Immature natural killer cell (primary cell): ENCODE measurements around the gene UBXN2A. TPM values are rescaled to one million over a fixed set of nuclear protein-coding genes. Genes with fewer than 3 reads are reported as not detected.

Source experiments
- DNase-seq, 3 donors: peaks; one replicate each; pipeline ENCODE4 v3.0.0; 2022; ENCODE audit warnings: mixed read lengths in 1 of 3
- H3K27ac Mint-ChIP-seq, 6 donors: one replicate each; pipeline ENCODE4 v1.8.0; 2020; ENCODE audit warnings: mixed read lengths in 6 of 6, mild to moderate bottlenecking in 5 of 6, inconsistent platforms in 4 of 6, moderate library complexity in 3 of 6
- H3K27me3 Mint-ChIP-seq, 3 donors: one replicate each; pipeline ENCODE4 v1.8.0; 2020 to 2021; ENCODE audit warnings: low read depth in 3 of 3, mild to moderate bottlenecking in 3 of 3, mixed read lengths in 3 of 3, moderate library complexity in 3 of 3, inconsistent platforms in 1 of 3
- H3K36me3 Mint-ChIP-seq, 3 donors: one replicate each; pipeline ENCODE4 v1.8.0; 2020; ENCODE audit warnings: mixed read lengths in 3 of 3, inconsistent platforms in 2 of 3, mild to moderate bottlenecking in 2 of 3
- H3K4me1 Mint-ChIP-seq, 2 donors: one replicate each; pipeline ENCODE4 v1.8.0; 2020; ENCODE audit warnings: inconsistent platforms in 2 of 2, mild to moderate bottlenecking in 2 of 2, mixed read lengths in 2 of 2, moderate library complexity in 1 of 2
- H3K4me3 Mint-ChIP-seq, 5 donors: one replicate each; pipeline ENCODE4 v1.8.0; 2020; ENCODE audit warnings: mild to moderate bottlenecking in 5 of 5, mixed read lengths in 5 of 5, inconsistent platforms in 3 of 5, moderate library complexity in 3 of 5
- H3K9me3 Mint-ChIP-seq, 6 donors: one replicate each; pipeline ENCODE4 v1.8.0; 2020; ENCODE audit warnings: mild to moderate bottlenecking in 6 of 6, mixed read lengths in 6 of 6, inconsistent platforms in 4 of 6, moderate library complexity in 3 of 6
- polyA plus RNA-seq, 3 donors: library from polyadenylated mRNA; unstranded; fragments of 300-500 nt; fragmentation: Illumina TruSeq; gene quantifications; one replicate each; pipeline ENCODE4 v1.2.3, GENCODE V29; 2021

The UBXN2A gene
- polyA plus RNA-seq, 3 donors from 2014 or later: 11.3 to 16.2 (median 14.3) TPM

DNA sequence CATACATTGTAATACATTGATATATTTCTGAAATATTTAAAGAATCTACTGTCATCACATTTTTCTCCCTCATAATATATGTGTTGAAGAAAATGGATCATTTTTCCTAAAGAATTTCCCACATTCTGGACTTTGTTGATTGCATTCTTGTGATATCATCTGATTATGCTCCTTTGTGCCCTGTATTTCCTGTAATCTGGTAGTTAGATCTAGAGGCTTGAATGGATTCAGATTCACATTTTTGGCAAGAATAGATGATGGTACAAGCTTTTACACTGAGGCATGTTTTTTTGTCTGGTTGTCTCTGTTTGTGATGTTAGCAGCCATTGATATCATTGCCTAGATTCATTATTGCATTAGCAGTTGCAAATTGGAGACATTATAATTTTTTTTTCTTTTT is 13.4 kb downstream of the UBXN2A start:
- Mint-ChIP-seq H3K4me3 (no peak overlapping the region), H3K9me3 (no peaks in the 10 kb centered on the region), H3K27ac (no peak overlapping the region), H3K36me3 (no peaks in the 10 kb centered on the region), H3K27me3 (peaks cover 0 to 2% (median 0%) of the 10 kb centered on the region in 3 donors), H3K4me1 (peaks cover 1 to 16% of the 10 kb centered on the region in 2 donors)
- no peak for DNase-seq

- no peaks in the 10 kb centered on the region for H3K9me3 Mint-ChIP-seq
- H3K27me3 Mint-ChIP-seq: peaks cover 0 to 2% (median 0%) of the 10 kb centered on the region in 3 donors
- peaks cover 1 to 16% of the 10 kb centered on the region in 2 donors for H3K4me1 Mint-ChIP-seq
- H3K27ac Mint-ChIP-seq: no peak overlapping the region
- no peak overlapping the region for H3K4me3 Mint-ChIP-seq
- DNase-seq: no peak
- no peaks in the 10 kb centered on the region for H3K36me3 Mint-ChIP-seq
Observed at GRCh38 chr2:23954325-23955014, 14.2 kb downstream of the UBXN2A start.

GRCh38 chr2:23967846-23968245 is 27.6 kb downstream of the UBXN2A start:
- H3K4me1 Mint-ChIP-seq: no peaks in the 10 kb centered on the region
- no peak overlapping the region for H3K27ac Mint-ChIP-seq
- no peaks in the 10 kb centered on the region for H3K27me3 Mint-ChIP-seq
- DNase-seq: no peak
- no peaks in the 10 kb centered on the region for H3K9me3 Mint-ChIP-seq
- H3K36me3 Mint-ChIP-seq: peaks cover 0 to under 1% (median 0%) of the 10 kb centered on the region in 3 donors
- no peak overlapping the region for H3K4me3 Mint-ChIP-seq

DNA sequence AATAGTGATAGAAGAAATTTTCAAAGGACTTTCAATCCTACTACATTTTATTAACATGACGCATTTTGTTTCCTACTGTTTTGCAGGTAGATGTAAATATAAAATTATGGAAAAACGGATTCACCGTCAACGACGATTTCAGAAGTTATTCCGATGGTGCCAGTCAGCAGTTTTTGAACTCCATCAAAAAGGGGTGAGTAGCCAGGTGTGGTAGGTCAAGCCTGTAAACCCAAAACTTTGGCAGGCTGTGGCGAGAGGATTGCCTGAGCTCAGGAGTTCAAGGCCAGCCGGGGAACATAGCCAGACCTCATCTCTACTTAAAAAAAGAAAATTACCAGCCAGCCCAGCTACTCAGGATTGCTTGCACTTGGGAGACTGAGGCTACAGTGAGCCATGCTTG is 36.6 kb downstream of the UBXN2A start:
- DNase-seq: no peak
- no peak overlapping the region for H3K27ac Mint-ChIP-seq
- H3K4me3 Mint-ChIP-seq: no peak overlapping the region
- H3K4me1 Mint-ChIP-seq: no peaks in the 10 kb centered on the region
- H3K27me3 Mint-ChIP-seq: no peaks in the 10 kb centered on the region
- H3K36me3 Mint-ChIP-seq: peaks cover 4 to 16% (median 9%) of the 10 kb centered on the region in 3 donors
- H3K9me3 Mint-ChIP-seq: no peaks in the 10 kb centered on the region

DNA sequence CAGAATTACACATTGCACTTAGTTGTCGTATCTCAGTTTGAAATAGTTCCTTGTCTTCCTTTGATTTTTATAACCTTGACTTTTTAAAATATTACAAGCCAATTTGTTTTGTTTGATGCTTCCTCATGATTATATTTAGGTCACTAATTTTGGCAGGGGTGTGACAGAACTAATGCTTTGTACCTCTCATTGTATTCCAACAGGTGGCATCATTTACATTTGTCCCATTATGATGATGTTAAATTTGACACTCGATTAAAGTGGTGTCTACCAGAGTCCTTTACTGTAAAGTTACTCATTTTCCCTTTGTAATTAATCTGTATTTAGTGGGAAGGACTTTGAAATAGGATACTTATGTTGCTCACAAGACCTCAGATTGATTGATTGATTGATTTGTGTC is 48.1 kb downstream of the UBXN2A start:
- no peaks in the 10 kb centered on the region for H3K4me1 Mint-ChIP-seq
- peak overlapping the region in 1 of 6 donors; percentile 37 for H3K27ac Mint-ChIP-seq
- peak in 1 of 3 donors; percentile 15 for DNase-seq
- no peaks in the 10 kb centered on the region for H3K27me3 Mint-ChIP-seq
- peaks cover 0 to 11% (median 8%) of the 10 kb centered on the region in 3 donors for H3K36me3 Mint-ChIP-seq
- no peak overlapping the region for H3K4me3 Mint-ChIP-seq
- H3K9me3 Mint-ChIP-seq: no peaks in the 10 kb centered on the region

DNA sequence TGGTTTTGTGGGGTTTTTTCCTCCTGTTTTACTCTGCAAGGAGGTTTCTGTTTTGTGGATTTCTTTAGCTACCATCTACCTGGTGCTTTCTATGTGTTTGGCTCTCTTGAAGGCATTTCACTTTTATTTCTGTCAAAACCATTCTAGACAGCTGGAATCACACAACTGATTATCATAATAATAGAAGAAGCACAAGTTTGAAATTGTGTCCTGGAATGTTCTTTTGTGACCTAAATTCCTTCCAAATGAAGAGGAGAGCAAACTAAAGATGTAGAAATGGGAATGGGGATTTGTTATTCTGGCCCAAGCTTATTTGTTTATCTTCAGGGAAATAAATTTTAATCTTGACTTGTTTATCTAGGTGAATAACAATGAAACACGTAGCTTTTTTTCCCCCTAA is 52.7 kb downstream of the UBXN2A start:
- Mint-ChIP-seq H3K4me1 (no peaks in the 10 kb centered on the region), H3K36me3 (peaks cover 0 to 11% (median 4%) of the 10 kb centered on the region in 3 donors), H3K4me3 (no peak overlapping the region), H3K9me3 (no peaks in the 10 kb centered on the region), H3K27ac (no peak overlapping the region), H3K27me3 (no peaks in the 10 kb centered on the region)
- no peak for DNase-seq

GRCh38 chr2:23993736-23994269 is 53.5 kb downstream of the UBXN2A start:
- Mint-ChIP-seq H3K27me3 (no peaks in the 10 kb centered on the region), H3K9me3 (no peaks in the 10 kb centered on the region), H3K4me1 (no peaks in the 10 kb centered on the region), H3K4me3 (no peak overlapping the region), H3K36me3 (peaks cover 2 to 10% (median 9%) of the 10 kb centered on the region in 3 donors), H3K27ac (no peak overlapping the region)
- DNase-seq: no peak

GRCh38 chr2:23994567-23994966 is 54.3 kb downstream of the UBXN2A start:
- no peaks in the 10 kb centered on the region for H3K27me3 Mint-ChIP-seq
- H3K27ac Mint-ChIP-seq: no peak overlapping the region
- no peaks in the 10 kb centered on the region for H3K9me3 Mint-ChIP-seq

GRCh38 chr2:24007693-24008092 is 67.4 kb downstream of the UBXN2A start:
- Mint-ChIP-seq H3K27me3 (peaks cover 6 to 12% (median 9%) of the 10 kb centered on the region in 3 donors), H3K4me1 (peaks cover 12 to 13% of the 10 kb centered on the region in 2 donors), H3K9me3 (no peaks in the 10 kb centered on the region), H3K36me3 (peaks cover 0 to under 1% (median 0%) of the 10 kb centered on the region in 3 donors), H3K4me3 (no peak overlapping the region), H3K27ac (no peak overlapping the region)
- no peak for DNase-seq

More at GRCh38 chr2:23994567-23994966, 54.3 kb downstream of the UBXN2A start:
- H3K4me1 Mint-ChIP-seq: no peaks in the 10 kb centered on the region
- no peak for DNase-seq
- H3K36me3 Mint-ChIP-seq: peaks cover 3 to 12% (median 11%) of the 10 kb centered on the region in 3 donors
- H3K4me3 Mint-ChIP-seq: no peak overlapping the region

DNA sequence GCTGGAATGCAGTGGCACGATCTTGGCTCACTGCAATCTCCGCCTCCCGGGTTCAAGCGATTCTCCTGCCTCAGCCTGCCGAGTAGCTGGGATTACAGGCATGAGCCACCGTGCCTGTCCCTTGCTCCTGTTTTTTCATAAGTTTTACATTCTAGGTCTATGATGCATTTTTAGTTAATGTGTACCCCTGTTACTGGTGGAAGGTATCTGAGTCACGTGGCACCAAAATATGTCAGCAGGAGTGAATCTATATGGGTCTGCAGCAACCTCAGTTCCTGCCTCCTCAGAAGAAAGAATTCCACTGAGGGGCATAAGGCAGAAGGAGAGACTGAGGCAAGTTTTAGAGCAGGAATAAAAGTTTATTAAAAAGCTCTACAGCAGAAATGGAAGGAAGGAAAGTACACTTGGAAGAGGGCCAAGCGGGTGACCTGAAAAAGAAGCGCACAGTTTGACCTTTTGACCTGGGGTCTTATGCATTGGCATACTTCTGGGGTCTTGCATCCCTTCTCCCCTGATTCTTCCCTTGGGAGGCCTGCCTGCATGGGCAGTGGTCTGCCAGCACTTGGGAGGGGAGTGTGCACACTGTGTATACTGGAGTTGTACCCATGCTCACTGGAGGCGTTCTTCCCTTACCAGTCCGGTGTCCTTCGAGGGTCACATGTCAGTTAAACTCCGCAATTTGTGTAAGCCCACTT is 68.6 kb downstream of the UBXN2A start:
- Mint-ChIP-seq H3K9me3 (no peaks in the 10 kb centered on the region), H3K27ac (no peak overlapping the region), H3K4me3 (peak overlapping the region in 4 of 5 donors; percentile 29 to 55 (median 51)), H3K27me3 (peaks cover 6 to 12% (median 9%) of the 10 kb centered on the region in 3 donors), H3K36me3 (no peaks in the 10 kb centered on the region), H3K4me1 (peaks cover 12 to 13% of the 10 kb centered on the region in 2 donors)
- DNase-seq: no peak

DNA sequence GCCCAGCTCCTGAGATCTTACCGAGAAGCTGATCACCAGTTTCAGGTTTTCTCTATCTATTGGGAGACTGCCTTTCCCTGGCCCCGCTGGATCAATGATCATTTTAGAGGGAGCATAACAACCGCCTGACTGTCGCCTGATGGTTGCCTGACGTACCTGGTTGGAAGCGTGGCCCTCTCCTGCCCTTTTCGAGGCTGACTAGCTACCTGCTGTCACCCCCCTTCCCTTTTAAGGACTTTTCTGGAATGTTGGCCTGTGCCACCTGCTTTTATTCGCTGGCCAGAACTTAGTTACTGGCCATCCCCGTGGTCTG is 69.1 kb downstream of the UBXN2A start:
- Mint-ChIP-seq H3K4me3 (peak overlapping the region in 4 of 5 donors; percentile 29 to 55 (median 51)), H3K27ac (no peak overlapping the region), H3K4me1 (peaks cover 12 to 13% of the 10 kb centered on the region in 2 donors), H3K36me3 (no peaks in the 10 kb centered on the region), H3K27me3 (peaks cover 6 to 12% (median 9%) of the 10 kb centered on the region in 3 donors), H3K9me3 (no peaks in the 10 kb centered on the region)
- DNase-seq: no peak

DNA sequence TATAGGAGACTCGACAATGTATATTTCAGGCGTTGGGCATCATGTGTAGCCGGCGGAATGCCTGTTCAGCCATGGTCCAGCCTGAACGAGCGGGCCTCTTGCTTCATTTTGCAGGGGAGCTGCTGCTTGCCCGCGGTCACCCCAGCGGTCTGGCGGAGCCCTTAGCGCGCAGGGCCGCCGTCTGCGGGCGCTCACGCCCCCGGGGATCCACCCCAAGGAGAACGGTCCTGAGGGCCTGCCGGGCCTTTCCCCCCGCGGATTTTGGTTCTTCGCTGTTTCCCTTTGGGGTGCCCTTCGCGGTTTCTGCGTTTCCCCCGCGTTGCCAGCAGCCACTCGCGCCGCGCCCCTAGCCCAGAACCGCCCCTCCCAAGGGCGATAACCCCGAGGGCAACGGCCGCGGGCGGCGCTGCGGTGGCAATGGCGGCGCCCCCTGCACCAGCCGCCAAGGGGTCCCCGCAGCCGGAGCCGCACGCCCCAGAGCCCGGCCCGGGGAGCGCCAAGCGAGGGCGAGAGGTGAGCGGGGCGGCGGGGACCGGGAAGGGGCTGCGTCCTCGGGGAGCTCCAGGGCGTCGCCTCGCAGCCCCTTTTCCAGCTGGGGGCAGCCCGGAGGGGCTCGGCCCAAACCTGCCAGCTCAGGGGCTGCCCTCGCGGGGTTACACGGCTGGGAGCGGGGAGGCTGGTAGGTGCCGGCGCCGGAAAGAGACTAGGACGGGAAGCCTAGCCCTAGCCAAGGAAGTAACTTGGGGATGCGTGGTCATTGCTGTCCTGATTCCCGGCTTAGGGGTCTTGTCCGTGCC is 69.6 kb downstream of the UBXN2A start, which contains the start of gene MFSD2B:
Gene MFSD2B, plus strand, starts transcription at position 406 of the 797 bp plus-strand sequence. Its CDS starts 12 bp downstream, at position 418.
- H3K4me3 Mint-ChIP-seq: peak within 1 kb of the TSS; percentile 29 to 69 (median 55)
- DNase-seq: no peak
- no peaks in the 10 kb centered on the region for H3K9me3 Mint-ChIP-seq
- H3K27ac Mint-ChIP-seq: no peak within 1 kb of the TSS
- H3K4me1 Mint-ChIP-seq: peaks cover 12 to 13% of the 10 kb centered on the region in 2 donors
- H3K27me3 Mint-ChIP-seq: peaks cover 6 to 12% (median 12%) of the 10 kb centered on the region in 3 donors
- peaks cover 0 to 4% (median 0%) of the 10 kb centered on the region in 3 donors for H3K36me3 Mint-ChIP-seq

GRCh38 chr2:24010477-24011249 is 70.4 kb downstream of the UBXN2A start:
- Mint-ChIP-seq H3K4me1 (peaks cover 12 to 13% of the 10 kb centered on the region in 2 donors), H3K27ac (no peak overlapping the region), H3K4me3 (peak overlapping the region; percentile 8 to 69 (median 39)), H3K36me3 (peaks cover 0 to 4% (median 0%) of the 10 kb centered on the region in 3 donors), H3K27me3 (peaks cover 6 to 12% (median 12%) of the 10 kb centered on the region in 3 donors), H3K9me3 (no peaks in the 10 kb centered on the region)
- DNase-seq: no peak
